NCI-H460 (cell line): ENCODE measurements around the gene OR56B1. TPM values are rescaled to one million over a fixed set of nuclear protein-coding genes. Genes with fewer than 3 reads are reported as not detected.

Experiments used
- DNase-seq: peaks from one replicate; pipeline ENCODE4 v3.0.0-alpha.2; 2016; ENCODE audit warnings: low read depth; ENCODE audit errors: extremely low read depth
- total RNA-seq: library from RNA; depleted of rRNA; stranded (reverse); fragments of >200 nt; shearing (Covaris generic); gene quantifications from 2 replicates; pipeline ENCODE4 v1.2.3, GENCODE V29; 2014; rRNA removed

OR56B1 gene
- total RNA-seq, 1 experiment from 2014 or later, result not detected

DNA sequence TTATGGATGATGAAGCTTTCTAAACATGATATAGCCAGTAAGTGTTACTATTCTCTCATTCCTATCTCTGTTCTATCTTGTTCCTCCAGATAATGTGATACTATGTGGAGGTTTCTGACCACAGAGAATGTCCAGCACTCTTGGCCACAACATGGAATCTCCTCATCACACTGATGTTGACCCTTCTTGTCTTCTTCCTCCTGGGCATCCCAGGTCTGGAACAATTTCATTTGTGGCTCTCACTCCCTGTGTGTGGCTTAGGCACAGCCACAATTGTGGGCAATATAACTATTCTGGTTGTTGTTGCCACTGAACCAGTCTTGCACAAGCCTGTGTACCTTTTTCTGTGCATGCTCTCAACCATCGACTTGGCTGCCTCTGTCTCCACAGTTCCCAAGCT lies 9.9 kb upstream of the OR56B1 start:
- no peak for DNase-seq

DNA sequence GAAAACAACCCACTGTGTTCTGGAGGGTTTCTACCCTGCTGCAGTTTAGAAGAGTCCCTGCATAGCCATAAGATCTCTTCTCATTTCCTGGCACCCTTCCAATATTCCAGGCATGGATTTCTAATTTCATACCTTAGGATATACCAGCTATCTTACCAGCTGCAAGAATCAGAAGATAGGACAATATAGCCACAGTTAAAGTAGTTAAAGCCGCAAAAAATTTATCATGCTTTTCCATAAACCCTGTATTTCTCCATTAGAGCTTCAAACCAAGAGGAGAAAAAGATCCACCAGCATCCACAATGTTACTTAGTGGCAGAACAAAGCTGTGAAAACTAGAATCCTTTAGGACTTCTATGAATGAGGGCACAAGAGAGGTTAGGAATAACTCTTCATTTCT lies 8.6 kb upstream of the OR56B1 start:
- no peak for DNase-seq

DNA sequence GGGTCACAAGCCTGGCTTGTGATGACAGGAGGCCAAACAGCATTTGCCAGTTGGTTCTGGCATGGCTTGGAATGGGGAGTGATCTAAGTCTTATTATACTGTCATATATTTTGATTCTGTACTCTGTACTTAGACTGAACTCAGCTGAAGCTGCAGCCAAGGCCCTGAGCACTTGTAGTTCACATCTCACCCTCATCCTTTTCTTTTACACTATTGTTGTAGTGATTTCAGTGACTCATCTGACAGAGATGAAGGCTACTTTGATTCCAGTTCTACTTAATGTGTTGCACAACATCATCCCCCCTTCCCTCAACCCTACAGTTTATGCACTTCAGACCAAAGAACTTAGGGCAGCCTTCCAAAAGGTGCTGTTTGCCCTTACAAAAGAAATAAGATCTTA lies 843 bp downstream of the OR56B1 start:
- DNase-seq, result no peak

DNA sequence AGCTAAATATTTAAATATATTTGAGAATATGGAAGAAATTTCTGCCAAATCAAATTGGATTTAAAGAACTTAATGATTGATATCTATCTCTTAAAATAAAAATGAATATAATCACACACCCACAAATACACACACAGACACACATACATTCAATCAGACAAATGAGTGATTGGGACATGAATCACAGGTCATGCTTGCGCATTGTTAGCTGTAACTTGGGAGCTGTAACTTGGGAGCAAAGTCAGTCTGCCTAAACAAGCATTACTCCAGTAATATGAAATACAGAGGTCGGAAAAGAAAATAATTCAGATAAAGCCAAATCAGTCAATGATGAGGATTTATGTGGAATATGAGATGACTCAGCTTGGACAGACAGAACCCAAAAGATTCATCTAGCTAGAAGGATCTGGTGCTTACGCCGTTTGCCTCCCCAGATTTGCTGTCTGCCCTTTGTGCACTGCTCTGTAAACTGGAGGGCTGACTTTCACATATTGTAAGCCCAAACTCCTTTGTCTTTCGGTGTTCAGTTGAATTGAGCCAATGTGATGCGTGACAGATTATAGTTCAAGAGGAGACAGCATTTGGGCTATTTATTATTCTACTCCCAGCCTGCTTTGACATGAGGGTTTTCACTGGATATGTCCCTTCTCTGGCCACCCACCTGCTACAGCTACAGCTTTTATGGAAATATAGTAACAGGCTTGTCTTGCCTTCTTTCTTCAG lies 1.6 kb downstream of the OR56B1 start:
- no peak for DNase-seq

DNA sequence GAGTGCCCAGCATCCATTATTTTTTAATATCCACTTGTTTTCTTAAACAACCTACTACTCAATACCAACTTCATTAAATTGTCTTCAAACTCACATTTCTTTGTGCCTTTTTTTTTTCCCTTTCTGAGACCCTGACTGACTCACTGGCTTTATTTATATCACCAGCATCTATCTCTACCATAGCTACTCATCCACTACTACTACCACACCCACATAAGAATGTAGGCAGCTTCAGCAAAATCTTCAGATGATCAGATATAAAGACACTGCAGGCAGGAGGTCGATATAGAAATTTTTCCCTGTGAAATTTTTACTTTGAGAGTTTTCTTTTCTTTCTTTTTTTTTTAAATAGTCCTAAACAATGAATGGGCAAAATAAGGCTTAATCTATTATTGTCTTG lies 2.2 kb downstream of the OR56B1 start:
- no peak for DNase-seq

DNA sequence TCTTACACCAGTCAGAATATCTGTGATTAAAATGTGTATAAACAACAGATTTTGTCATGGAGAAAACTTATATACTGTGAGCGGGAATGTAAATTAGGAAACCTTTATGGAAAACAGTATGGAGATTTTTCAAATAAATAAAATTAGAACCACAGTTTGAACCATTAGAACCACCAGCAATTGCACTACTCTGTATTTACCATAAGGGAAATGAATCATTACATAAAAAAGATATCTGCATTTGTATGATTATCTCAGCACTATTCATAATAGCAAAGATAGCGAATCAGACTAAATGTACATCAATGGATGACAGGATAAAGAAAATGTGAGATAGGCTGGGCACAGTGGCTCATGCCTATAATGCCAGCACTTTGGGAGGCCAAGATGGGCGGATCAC lies 10.4 kb downstream of the OR56B1 start:
- no peak for DNase-seq

DNA sequence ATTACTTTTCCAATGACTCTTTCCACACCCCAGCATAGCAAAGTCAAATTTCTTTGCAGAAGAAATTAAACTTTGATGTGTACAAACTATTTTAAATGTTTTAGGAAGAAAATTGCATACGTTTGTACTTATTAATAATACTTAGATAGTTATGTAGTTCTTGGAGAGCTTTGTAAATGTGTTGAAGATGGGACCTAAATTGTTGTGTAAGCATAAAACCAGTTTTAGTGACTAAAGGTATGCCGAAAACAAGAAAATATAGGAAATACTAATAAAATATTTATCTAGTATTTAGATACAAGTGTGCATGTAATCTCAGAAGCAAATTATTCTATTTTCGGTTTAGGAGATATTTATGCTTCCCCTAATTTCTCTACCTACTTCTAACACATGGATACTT lies 13.6 kb downstream of the OR56B1 start:
- no peak for DNase-seq

DNA sequence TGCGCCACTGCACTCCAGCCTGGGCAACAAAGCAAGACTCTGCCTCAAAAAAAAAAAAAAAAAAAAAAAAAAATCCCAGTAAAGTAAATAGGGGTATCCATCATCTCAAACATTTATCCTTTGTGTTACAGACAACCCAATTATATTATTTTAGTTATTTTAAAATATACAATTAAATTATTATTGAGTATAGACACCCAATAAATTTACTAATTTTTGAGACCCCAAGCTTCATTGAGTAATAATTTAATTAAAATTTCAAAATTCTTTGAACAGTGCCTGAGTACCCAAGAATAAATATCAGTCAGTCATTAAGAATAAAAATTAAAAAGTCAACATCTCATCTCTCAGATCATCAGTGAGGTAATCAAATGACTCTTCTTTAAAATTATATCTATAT lies 17.7 kb downstream of the OR56B1 start, which contains the start of gene OR52N4:
OR52N4 (plus strand) TSS at position 301 of the 400 bp plus-strand sequence. CDS start 498 bp downstream, outside the sequence.
- DNase-seq, result no peak

DNA sequence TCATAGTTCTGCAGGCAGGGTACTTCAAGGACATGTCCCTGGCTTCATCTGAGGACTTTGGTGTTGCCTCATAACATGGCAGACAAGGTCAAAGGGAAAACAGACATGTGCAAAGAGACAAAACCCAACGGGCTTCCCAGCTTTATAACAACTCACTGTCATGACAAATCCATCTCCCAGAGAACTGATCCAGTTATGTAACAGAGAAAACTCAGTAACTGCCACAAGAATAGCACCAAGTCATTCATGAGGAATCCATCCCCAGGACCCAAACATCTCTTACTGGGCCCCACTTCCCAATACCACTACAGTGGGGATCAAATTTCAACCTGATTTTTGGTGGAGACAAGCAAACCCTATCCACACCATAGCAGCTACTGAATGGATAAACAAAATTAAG lies 30.8 kb downstream of the OR56B1 start:
- DNase-seq, result no peak

DNA sequence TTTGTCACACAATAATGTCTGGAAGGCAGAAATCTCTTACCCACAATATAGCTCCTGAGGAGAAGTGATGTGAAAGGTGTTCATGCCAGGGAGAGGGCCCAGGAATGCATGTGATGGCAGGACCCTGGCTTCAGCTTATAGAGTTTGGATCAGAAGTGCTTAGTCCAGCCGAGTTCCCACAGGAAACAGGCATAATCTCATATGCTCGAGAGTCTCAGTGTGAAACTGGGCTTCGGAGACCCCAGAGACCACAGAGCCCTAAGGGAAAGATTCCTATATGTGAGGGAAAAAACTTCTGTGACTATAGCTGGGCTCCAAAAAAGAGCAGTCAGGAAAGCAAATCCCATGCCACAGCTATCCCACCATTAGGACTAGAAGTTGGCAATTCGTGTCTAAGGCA lies 47.0 kb downstream of the OR56B1 start, which contains the start of gene OR52N5:
OR52N5 (minus strand) TSS at position 101 of the 400 bp plus-strand sequence. CDS start 4,721 bp downstream, outside the sequence.
- DNase-seq, result no peak

Other genes with a start within 250 kb of the OR56B1 start
- not detected in 2 replicates for gene OR52D1, start 247.8 kb upstream of the OR56B1 start, total RNA-seq
- gene UBQLN3, start 226.5 kb upstream of the OR56B1 start, total RNA-seq, result not detected in 2 replicates
- gene UBQLNL, start 219.7 kb upstream of the OR56B1 start, total RNA-seq, result not detected in 2 replicates
- not detected in 2 replicates for gene OR52H1, start 187.9 kb upstream of the OR56B1 start, total RNA-seq
- not detected in 2 replicates for gene OR52B6, start 155.6 kb upstream of the OR56B1 start, total RNA-seq
- gene TRIM6, start 139.8 kb upstream of the OR56B1 start, total RNA-seq, result 8.5 and 10.2 TPM in 2 replicates
- gene TRIM34, start 111.4 kb upstream of the OR56B1 start, total RNA-seq, result 4.9 and 6.3 TPM in 2 replicates
- gene TRIM5, start 51.4 kb upstream of the OR56B1 start, total RNA-seq, result 23.8 and 25.1 TPM in 2 replicates
- gene TRIM22, start 46.7 kb upstream of the OR56B1 start, total RNA-seq, result 1.2 and 1.4 TPM in 2 replicates
- not detected in 2 replicates for gene OR52N4, start 17.8 kb downstream of the OR56B1 start, total RNA-seq
- not detected in 2 replicates for gene OR52N5, start 46.9 kb downstream of the OR56B1 start, total RNA-seq
- gene OR52N1, start 54.8 kb downstream of the OR56B1 start, total RNA-seq, result not detected in 2 replicates
- not detected in 2 replicates for gene OR52N2, start 72.5 kb downstream of the OR56B1 start, total RNA-seq
- not detected in 2 replicates for gene OR52E6, start 105.4 kb downstream of the OR56B1 start, total RNA-seq
- not detected in 2 replicates for gene OR52E8, start 121.2 kb downstream of the OR56B1 start, total RNA-seq
- not detected in 2 replicates for gene OR52E4, start 144.2 kb downstream of the OR56B1 start, total RNA-seq
- not detected in 2 replicates for gene OR52E5, start 156.8 kb downstream of the OR56B1 start, total RNA-seq
- gene OR56A3, start 205.8 kb downstream of the OR56B1 start, total RNA-seq, result not detected in 2 replicates
- gene OR56A5, start 232.0 kb downstream of the OR56B1 start, total RNA-seq, result not detected in 2 replicates